ENCODE data around the gene TFEB. TPM values are rescaled to one million over a fixed set of nuclear protein-coding genes. Genes with fewer than 3 reads are reported as not detected.

Gene TFEB
- total and polyA plus RNA-seq, 2 of the 8 experiments (the other 6 are each of a cell fraction or from before 2014, with no cell fraction given) = 2.3 to 6.7 TPM

DNA sequence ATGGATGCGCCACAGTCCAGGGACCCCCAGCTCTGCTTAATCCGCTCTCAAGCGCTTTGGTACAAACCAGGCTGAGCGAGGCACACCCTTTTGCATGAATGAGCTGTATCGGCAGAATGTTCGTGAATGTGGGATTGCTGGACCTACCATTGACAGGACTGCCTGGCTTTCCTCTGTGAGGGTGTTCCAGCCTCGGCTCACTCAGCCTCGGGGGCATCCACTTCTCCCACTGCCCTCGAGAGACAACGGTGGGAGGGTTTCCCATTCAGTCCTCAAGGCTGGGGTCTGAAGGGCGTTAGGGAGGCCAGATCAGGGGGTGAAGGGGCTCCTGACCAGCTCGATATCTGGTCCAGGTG lies 79.8 kb downstream of the TFEB start:
- CTCF ChIA-PET (ENCODE audit: partially characterized antibody) = interaction anchor here (0.7 to 4.6 kb wide), 7 partner anchors 18 to 287 kb away, joined by 3 to 37 read pairs (median 4); no protein-coding TSS in a partner anchor
- no peak for TF ChIP-seq EP300 (IDR thresholded peaks at IDR 0.05; ENCODE audit: borderline replicate concordance in 1 of 2, low read depth in 2 of 2, low read length in 2 of 2)
- TF ChIP-seq SP2 (IDR thresholded peaks at IDR 0.05; ENCODE audit: low read length) = no peak
- TF ChIP-seq RXRA (IDR thresholded peaks at IDR 0.05; ENCODE audit: insufficient read depth, low read depth, low read length) = no peak
- TF ChIP-seq, protein P1, sequence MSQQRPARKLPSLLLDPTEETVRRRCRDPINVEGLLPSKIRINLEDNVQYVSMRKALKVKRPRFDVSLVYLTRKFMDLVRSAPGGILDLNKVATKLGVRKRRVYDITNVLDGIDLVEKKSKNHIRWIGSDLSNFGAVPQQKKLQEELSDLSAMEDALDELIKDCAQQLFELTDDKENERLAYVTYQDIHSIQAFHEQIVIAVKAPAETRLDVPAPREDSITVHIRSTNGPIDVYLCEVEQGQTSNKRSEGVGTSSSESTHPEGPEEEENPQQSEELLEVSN (IDR thresholded peaks at IDR 0.05) = no peak
- TF ChIP-seq ZNF274 (IDR thresholded peaks at IDR 0.05; ENCODE audit: borderline replicate concordance, extremely low read depth, low read length) = no peak
- TF ChIP-seq CREB1 (IDR thresholded peaks at IDR 0.05) = no peak
- TF ChIP-seq RAD21 (IDR thresholded peaks at IDR 0.05 in 1 of 2, conservative IDR thresholded peaks at IDR 0.05 in 1 of 2; ENCODE audit: low read depth in 2 of 2, low read length in 2 of 2) = no peak
- no peak for TF ChIP-seq EGR1 (IDR thresholded peaks at IDR 0.05; ENCODE audit: borderline replicate concordance, low read depth, low read length)

More for the DNA sequence above, 79.8 kb downstream of the TFEB start:
- H3K23ac ChIP-seq (ENCODE audit: insufficient read length) = no peak overlapping the region
- DNase-seq (ENCODE audit: low read depth in 1 of 2, low spot score in 2 of 2) = no peak
- peak overlapping the region; percentile 38; the same call in 1 of the 2 replicates for H3K18ac ChIP-seq (ENCODE audit: extremely low read depth, low read length)
- no peak overlapping the region for H3K56ac ChIP-seq (replicated peaks; ENCODE audit: insufficient read length, low read depth, low read length)
- H4K20me1 ChIP-seq (replicated peaks in 1 of 2; ENCODE audit: control insufficient read depth in 1 of 2, insufficient read depth in 2 of 2, low read length in 2 of 2) = no peaks in the 10 kb centered on the region
- H4K5ac ChIP-seq (ENCODE audit: insufficient read length, low read depth, low read length) = no peak overlapping the region
- no peak overlapping the region for H3K4me2 ChIP-seq (ENCODE audit: insufficient read depth in 1 of 2, low read depth in 2 of 2, low read length in 2 of 2)
- no peak overlapping the region for H3K4ac ChIP-seq (replicated peaks; ENCODE audit: insufficient read length, low read depth, low read length)
- no peaks in the 10 kb centered on the region for H3K79me1 ChIP-seq (ENCODE audit: low read depth, low read length)
- H4K91ac ChIP-seq (replicated peaks; ENCODE audit: insufficient read length, low read length) = no peak overlapping the region
- no peak overlapping the region for H2BK12ac ChIP-seq (ENCODE audit: low read depth, low read length)
- H3K23me2 ChIP-seq (ENCODE audit: low read depth, low read length) = 0 out of 2 replicates have a peak, but pooled peaks cover 2% of the 10 kb centered on the region
- no peak overlapping the region for H3K4me3 ChIP-seq (ENCODE audit: extremely low read depth in 1 of 4, insufficient read depth in 2 of 4, low read depth in 3 of 4, low read length in 4 of 4)
- no peaks in the 10 kb centered on the region; a peak in 3 of 8 replicates for H3K36me3 ChIP-seq (ENCODE audit: control insufficient read depth in 2 of 4, insufficient read depth in 4 of 4, low read length in 3 of 4)
- H3K79me2 ChIP-seq (ENCODE audit: control insufficient read depth in 1 of 2, insufficient read depth in 2 of 2, low read length in 2 of 2) = no peaks in the 10 kb centered on the region
- POLR2A ChIA-PET (ENCODE audit: partially characterized antibody) = interaction anchor here (0.7 to 0.9 kb wide), 2 partner anchors 28 to 54 kb away, joined by 3 read pairs; no protein-coding TSS in a partner anchor
- H4K8ac ChIP-seq (ENCODE audit: extremely low read depth, insufficient read depth, low read length) = no peak overlapping the region; the same call in 1 of the 2 replicates
- WGBS, 2 experiments (ENCODE audit: extremely low coverage in 1 of 2, insufficient coverage in 1 of 2, insufficient read length in 1 of 2, insufficient replicate concordance in 2 of 2, low coverage in 1 of 2, low lambda C conversion rate in 2 of 2, missing lambda C conversion rate in 1 of 2) = 80% methylated on average over 12 of the region's 12 CpGs; no CpG with 5 or more reads in 1 of the 2 experiments
- H2BK5ac ChIP-seq (ENCODE audit: low read depth, low read length) = peak overlapping the region; percentile 80
- peaks cover 0 to 11% (median 4%) of the 10 kb centered on the region in 4 experiments; a peak in 4 of 7 replicates for H3K4me1 ChIP-seq (replicated peaks in 1 of 4; ENCODE audit: control insufficient read depth in 3 of 4, insufficient read depth in 4 of 4, low read length in 3 of 4)
- no peak overlapping the region for H2BK120ac ChIP-seq (replicated peaks; ENCODE audit: low read depth, low read length)
- no peak overlapping the region for H3K14ac ChIP-seq (ENCODE audit: insufficient read length)
- H3K9me3 ChIP-seq (ENCODE audit: insufficient read depth in 2 of 2, low read depth in 1 of 2, low read length in 1 of 2) = no peaks in the 10 kb centered on the region
- no peak overlapping the region for H2AK5ac ChIP-seq (ENCODE audit: low read depth, low read length)
- FAIRE-seq = no peak
- no peak overlapping the region for H3K9ac ChIP-seq (replicated peaks in 1 of 4; ENCODE audit: extremely low read depth in 1 of 4, low read depth in 3 of 4, low read length in 3 of 4)
- H2BK15ac ChIP-seq (ENCODE audit: low read length) = peak overlapping the region; percentile 72; the same call in 1 of the 2 replicates
- H2BK20ac ChIP-seq (ENCODE audit: low read length) = no peak overlapping the region
- H3K27ac ChIP-seq (ENCODE audit: low read depth, low read length) = no peak overlapping the region
- H3K27me3 ChIP-seq (replicated peaks in 1 of 4; ENCODE audit: control insufficient read depth in 3 of 4, extremely low read depth in 1 of 4, insufficient read depth in 3 of 4, low read length in 3 of 4) = no peaks in the 10 kb centered on the region; a peak in 1 of 7 replicates
- no peak overlapping the region for H2AFZ ChIP-seq (ENCODE audit: low read length)
